Epidermal melanocyte (primary cell): ENCODE measurements around the gene ESYT1.
"Not testable (repeated sequence)": the region's sequence is repeated elsewhere in the genome, so short reads cannot be mapped to it uniquely, and the experiment has no call there.

Experiments used
- DNase-seq: peaks from one replicate; pipeline ENCODE4 v3.0.0; 2011; ENCODE audit warnings: low spot score; ENCODE audit not compliant: insufficient read length

ESYT1 gene

GRCh38 chr12:56154246-56154771 is 26.2 kb downstream of the ESYT1 start:
- no peak for DNase-seq

- no peak for DNase-seq
Observed at GRCh38 chr12:56154818-56155217, 26.8 kb downstream of the ESYT1 start.

- DNase-seq: no peak
Observed at GRCh38 chr12:56155256-56155845, 27.3 kb downstream of the ESYT1 start.

GRCh38 chr12:56156464-56157200 is 28.6 kb downstream of the ESYT1 start:
- DNase-seq: not testable (repeated sequence)

- DNase-seq: peak; percentile 76
Observed at GRCh38 chr12:56157201-56158028, 29.3 kb downstream of the ESYT1 start.

- DNase-seq: peak; percentile 98
Observed at GRCh38 chr12:56158029-56158925, 30.2 kb downstream of the ESYT1 start, which contains the start of gene MYL6. TSS of gene MYL6 (plus strand) at chr12:56158359. CDS start at chr12:56158402, 43 bp downstream.

GRCh38 chr12:56158926-56159461 is 30.9 kb downstream of the ESYT1 start:
- no peak for DNase-seq

GRCh38 chr12:56159482-56160192 is 31.6 kb downstream of the ESYT1 start:
- DNase-seq: no peak

GRCh38 chr12:56160193-56160763 is 32.2 kb downstream of the ESYT1 start:
- no peak for DNase-seq

GRCh38 chr12:56160894-56161689 is 33.0 kb downstream of the ESYT1 start:
- DNase-seq: no peak

- no peak for DNase-seq
Observed at GRCh38 chr12:56161690-56162351, 33.8 kb downstream of the ESYT1 start.

- DNase-seq: no peak
Observed at GRCh38 chr12:56162468-56163290, 34.6 kb downstream of the ESYT1 start.

- no peak for DNase-seq
Observed at GRCh38 chr12:56163533-56164344, 35.7 kb downstream of the ESYT1 start.

- no peak for DNase-seq
Observed at GRCh38 chr12:56164345-56164729, 36.3 kb downstream of the ESYT1 start.

GRCh38 chr12:56165369-56165768 is 37.3 kb downstream of the ESYT1 start:
- no peak for DNase-seq

GRCh38 chr12:56169229-56169759 is 41.2 kb downstream of the ESYT1 start:
- DNase-seq: no peak
